ENCODE data around the gene GPR158. TPM values are rescaled to one million over a fixed set of nuclear protein-coding genes. Genes with fewer than 3 reads are reported as not detected.

Gene GPR158
- total RNA-seq, 1 experiment from 2014 or later: not detected

DNA sequence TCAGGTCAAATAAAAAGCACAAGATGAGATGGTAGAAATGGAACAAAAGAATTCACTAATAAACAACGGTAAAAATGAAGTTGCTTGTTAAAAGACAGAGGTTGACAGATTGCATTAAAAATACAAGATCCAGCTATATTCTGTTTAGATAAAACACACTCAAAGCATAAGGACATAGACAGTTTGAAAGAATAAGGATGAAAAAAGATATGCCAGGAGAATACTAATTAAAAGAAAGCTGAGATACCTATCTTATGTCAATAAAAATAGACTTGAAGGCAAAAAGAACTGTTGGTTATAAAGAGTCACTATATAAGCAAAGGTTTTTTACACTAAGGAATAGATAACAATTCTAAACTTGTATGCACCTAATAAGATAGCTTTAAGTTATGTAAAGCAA, 105.3 kb downstream of the GPR158 start:
- no peak for DNase-seq (ENCODE audit: unreplicated experiment)
- TF ChIP-seq, protein P1, sequence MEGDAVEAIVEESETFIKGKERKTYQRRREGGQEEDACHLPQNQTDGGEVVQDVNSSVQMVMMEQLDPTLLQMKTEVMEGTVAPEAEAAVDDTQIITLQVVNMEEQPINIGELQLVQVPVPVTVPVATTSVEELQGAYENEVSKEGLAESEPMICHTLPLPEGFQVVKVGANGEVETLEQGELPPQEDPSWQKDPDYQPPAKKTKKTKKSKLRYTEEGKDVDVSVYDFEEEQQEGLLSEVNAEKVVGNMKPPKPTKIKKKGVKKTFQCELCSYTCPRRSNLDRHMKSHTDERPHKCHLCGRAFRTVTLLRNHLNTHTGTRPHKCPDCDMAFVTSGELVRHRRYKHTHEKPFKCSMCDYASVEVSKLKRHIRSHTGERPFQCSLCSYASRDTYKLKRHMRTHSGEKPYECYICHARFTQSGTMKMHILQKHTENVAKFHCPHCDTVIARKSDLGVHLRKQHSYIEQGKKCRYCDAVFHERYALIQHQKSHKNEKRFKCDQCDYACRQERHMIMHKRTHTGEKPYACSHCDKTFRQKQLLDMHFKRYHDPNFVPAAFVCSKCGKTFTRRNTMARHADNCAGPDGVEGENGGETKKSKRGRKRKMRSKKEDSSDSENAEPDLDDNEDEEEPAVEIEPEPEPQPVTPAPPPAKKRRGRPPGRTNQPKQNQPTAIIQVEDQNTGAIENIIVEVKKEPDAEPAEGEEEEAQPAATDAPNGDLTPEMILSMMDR (IDR thresholded peaks at IDR 0.05; ENCODE audit: unreplicated experiment): no peak
- no TSS peak for BruUV-seq (replicated peaks)
- intact Hi-C loops (cut with micrococcal nuclease): no loop called here
- ChIA-PET POLR2A (no interaction called here), CTCF (no interaction called here)
- Mint-ChIP-seq H3K36me3 (ENCODE audit: insufficient read depth, unreplicated experiment) (no peaks in the 10 kb centered on the region), H3K27me3 (ENCODE audit: insufficient read depth, unreplicated experiment) (peaks cover 11% of the 10 kb centered on the region), H3K4me3 (ENCODE audit: unreplicated experiment) (no peak overlapping the region), H3K27ac (ENCODE audit: low read depth, unreplicated experiment) (no peak overlapping the region), H3K9me3 (ENCODE audit: unreplicated experiment) (peaks cover 14% of the 10 kb centered on the region), H3K4me1 (ENCODE audit: insufficient read depth, unreplicated experiment) (no peaks in the 10 kb centered on the region)

DNA sequence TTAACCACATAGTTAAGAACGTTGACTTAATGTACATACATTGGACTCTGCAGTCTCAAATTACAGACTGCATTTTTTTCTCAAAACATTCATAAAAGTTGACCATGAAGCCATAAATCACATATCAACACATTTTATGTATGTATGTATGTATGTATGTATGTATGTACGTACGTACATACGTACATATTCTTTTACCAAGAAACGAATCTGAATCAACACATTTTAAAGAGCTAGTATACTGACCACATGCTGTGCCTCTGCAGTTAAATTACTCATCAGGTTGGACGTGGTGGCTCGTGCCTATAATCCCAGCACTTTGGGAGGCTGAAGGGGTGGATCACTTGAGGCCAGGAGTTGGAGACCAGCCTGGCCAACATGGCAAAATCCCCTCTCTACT, 105.8 kb downstream of the GPR158 start:
- Mint-ChIP-seq H3K9me3 (ENCODE audit: unreplicated experiment) (peaks cover 19% of the 10 kb centered on the region), H3K4me3 (ENCODE audit: unreplicated experiment) (no peak overlapping the region), H3K27me3 (ENCODE audit: insufficient read depth, unreplicated experiment) (peaks cover 11% of the 10 kb centered on the region), H3K27ac (ENCODE audit: low read depth, unreplicated experiment) (no peak overlapping the region), H3K36me3 (ENCODE audit: insufficient read depth, unreplicated experiment) (no peaks in the 10 kb centered on the region), H3K4me1 (ENCODE audit: insufficient read depth, unreplicated experiment) (no peaks in the 10 kb centered on the region)
- no TSS peak for BruUV-seq (replicated peaks)
- no peak for DNase-seq (ENCODE audit: unreplicated experiment)
- ChIA-PET CTCF (no interaction called here), POLR2A (no interaction called here)
- TF ChIP-seq, protein P1 (IDR thresholded peaks at IDR 0.05; ENCODE audit: unreplicated experiment): no peak
- intact Hi-C loops (cut with micrococcal nuclease): no loop called here

DNA sequence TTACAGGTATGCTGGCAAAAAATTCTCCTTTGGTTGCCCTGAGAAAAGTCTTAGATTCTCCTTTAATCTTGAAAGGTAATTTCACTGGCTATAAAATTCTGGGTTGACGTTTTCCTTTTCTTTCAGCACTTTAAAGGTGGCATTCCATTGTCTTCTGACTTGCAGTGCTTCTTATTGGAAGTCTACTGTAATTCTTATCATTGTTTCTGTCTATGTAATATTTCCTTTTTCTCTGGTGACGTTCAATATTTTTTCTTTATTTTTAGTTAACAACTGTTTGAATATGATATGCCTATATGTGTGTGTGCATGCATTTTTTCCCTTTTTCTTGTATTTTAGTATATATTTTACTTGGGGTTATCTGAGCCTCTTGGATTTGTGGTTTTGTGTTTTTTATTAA, 111.0 kb downstream of the GPR158 start:
- intact Hi-C loops (cut with micrococcal nuclease): no loop called here
- ChIA-PET POLR2A (no interaction called here), CTCF (no interaction called here)
- Mint-ChIP-seq H3K27ac (ENCODE audit: low read depth, unreplicated experiment) (no peak overlapping the region), H3K4me3 (ENCODE audit: unreplicated experiment) (no peak overlapping the region), H3K36me3 (ENCODE audit: insufficient read depth, unreplicated experiment) (no peaks in the 10 kb centered on the region), H3K27me3 (ENCODE audit: insufficient read depth, unreplicated experiment) (peaks cover 29% of the 10 kb centered on the region), H3K9me3 (ENCODE audit: unreplicated experiment) (peaks cover 27% of the 10 kb centered on the region), H3K4me1 (ENCODE audit: insufficient read depth, unreplicated experiment) (no peaks in the 10 kb centered on the region)
- no peak for DNase-seq (ENCODE audit: unreplicated experiment)
- no TSS peak for BruUV-seq (replicated peaks)
- TF ChIP-seq, protein P1 (IDR thresholded peaks at IDR 0.05; ENCODE audit: unreplicated experiment): no peak

DNA sequence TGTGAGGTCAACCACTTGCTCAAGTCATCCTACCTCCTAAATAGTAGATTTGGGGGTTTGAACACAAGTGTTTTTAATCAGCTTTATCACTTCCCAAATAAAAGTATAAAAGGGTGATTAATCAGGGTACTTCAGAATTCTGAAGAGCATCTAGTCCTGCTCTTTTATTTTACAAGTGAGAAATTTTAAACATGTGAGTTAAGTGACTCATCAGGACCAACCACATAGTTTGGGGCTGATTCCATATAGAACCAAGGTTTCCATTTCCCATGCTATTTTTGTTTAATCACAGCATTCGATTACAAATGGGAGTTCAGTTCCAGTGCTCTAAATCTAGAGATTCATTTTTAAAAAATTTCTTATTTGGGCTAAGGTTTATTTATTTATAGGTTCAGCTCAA, 113.4 kb downstream of the GPR158 start:
- H3K4me1 Mint-ChIP-seq (ENCODE audit: insufficient read depth, unreplicated experiment): no peaks in the 10 kb centered on the region
- BruUV-seq (replicated peaks): no TSS peak
- TF ChIP-seq, protein P1 (IDR thresholded peaks at IDR 0.05; ENCODE audit: unreplicated experiment): no peak
- no peaks in the 10 kb centered on the region for H3K36me3 Mint-ChIP-seq (ENCODE audit: insufficient read depth, unreplicated experiment)
- peaks cover 35% of the 10 kb centered on the region for H3K27me3 Mint-ChIP-seq (ENCODE audit: insufficient read depth, unreplicated experiment)
- POLR2A ChIA-PET: interaction anchor here (0.6 kb wide), 1 partner anchor 1526 kb away, joined by 3 read pairs; no protein-coding TSS in a partner anchor
- no peak overlapping the region for H3K27ac Mint-ChIP-seq (ENCODE audit: low read depth, unreplicated experiment)
- intact Hi-C loops (cut with micrococcal nuclease): no loop called here
- CTCF ChIA-PET: no interaction called here
- H3K4me3 Mint-ChIP-seq (ENCODE audit: unreplicated experiment): no peak overlapping the region
- DNase-seq (ENCODE audit: unreplicated experiment): no peak
- H3K9me3 Mint-ChIP-seq (ENCODE audit: unreplicated experiment): peaks cover 27% of the 10 kb centered on the region

Measured in MCF 10A (cell line).